HL-60/S4 (cell line): Measurements from ENCODE around the gene CCDC187.

ENCODE experiments used
- in situ Hi-C: fragments of 300-500 bp; cut with MboI; formaldehyde crosslinking; loops from 2 replicates; pipeline ENCODE4 v1.14.3; 2022; ENCODE audit warnings: low sequenced_read_pairs

Gene CCDC187

GRCh38 chr9:136232969-136233368, 70.9 kb downstream of the CCDC187 start:
- in situ Hi-C loops, result no loop called here

GRCh38 chr9:136231478-136232297, 72.2 kb downstream of the CCDC187 start:
- in situ Hi-C loops, result no loop called here

DNA sequence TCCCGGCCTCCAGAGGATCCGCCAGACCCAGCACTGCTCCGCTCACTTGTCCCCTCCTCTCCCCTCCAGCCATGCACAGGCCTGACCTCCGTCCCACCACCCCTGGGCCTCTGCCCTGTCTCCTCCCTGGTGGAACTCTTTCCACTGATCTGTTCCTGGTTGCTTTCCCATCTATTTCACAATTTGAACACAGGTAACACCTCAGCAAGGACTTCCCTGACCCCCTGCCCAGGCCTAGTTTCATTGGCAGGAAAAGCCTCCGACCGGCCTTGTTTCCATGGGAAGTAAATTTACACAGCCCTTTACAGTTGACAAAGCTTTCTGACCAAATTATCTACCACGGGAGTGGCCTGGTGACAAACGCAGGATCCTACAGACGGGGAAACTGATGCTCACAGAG, 73.1 kb downstream of the CCDC187 start:
- in situ Hi-C loops, result no loop called here

- in situ Hi-C loops, result no loop called here
Observed at GRCh38 chr9:136230365-136230764, 73.5 kb downstream of the CCDC187 start.

DNA sequence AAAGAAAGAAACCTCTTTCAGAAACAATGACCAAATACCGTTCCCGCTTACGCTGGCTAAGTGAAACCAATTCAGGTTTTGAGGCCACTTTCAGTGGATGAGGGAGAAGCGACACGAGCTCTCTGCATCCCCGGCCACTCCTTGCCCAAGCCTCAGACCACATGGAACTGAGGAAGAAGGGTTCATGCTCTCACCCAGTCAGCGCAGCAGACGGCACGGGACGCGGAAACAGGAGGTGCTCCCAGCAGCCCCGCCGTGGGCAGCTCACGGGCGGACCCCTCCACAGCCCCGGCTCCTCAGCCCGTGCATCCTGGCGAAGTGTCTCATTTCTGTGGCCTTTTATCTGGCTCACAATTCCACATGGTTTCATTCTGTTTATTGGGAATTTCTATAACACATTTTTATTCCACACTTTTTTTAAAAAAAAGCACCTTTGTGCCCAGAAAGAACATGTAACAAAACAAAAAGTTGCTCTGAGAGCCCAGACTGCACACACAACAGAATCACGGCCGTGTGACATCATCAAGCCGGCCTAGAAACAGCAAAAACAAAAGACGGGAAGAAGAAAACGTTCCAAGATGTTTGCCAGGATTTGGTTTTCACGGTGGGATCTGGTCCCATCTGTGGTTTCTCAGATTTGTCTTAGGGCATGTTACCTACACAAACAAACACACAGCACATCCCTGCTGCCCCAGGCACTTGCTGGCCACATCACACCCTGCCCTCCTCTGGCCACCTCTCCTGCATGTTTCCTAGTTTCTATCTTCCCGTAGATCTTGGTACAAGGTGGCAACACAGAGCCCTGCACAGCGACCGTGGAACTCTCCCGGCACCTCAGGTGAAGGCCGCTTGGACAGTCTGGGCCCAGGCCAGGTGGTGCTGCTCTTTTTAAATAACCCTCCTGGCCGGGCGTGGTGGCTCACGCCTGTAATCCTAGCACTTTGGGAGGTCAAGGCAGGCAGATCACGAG, 74.5 kb downstream of the CCDC187 start:
- in situ Hi-C loops, result no loop called here

- in situ Hi-C loops, result no loop called here
Observed at GRCh38 chr9:136228107-136228875, 75.6 kb downstream of the CCDC187 start.

GRCh38 chr9:136226680-136227407, 77.0 kb downstream of the CCDC187 start:
- in situ Hi-C loops, result no loop called here

GRCh38 chr9:136225748-136226679, 77.9 kb downstream of the CCDC187 start:
- in situ Hi-C loops, result no loop called here

- in situ Hi-C loops, result no loop called here
Observed at GRCh38 chr9:136225366-136225747, 78.5 kb downstream of the CCDC187 start.

DNA sequence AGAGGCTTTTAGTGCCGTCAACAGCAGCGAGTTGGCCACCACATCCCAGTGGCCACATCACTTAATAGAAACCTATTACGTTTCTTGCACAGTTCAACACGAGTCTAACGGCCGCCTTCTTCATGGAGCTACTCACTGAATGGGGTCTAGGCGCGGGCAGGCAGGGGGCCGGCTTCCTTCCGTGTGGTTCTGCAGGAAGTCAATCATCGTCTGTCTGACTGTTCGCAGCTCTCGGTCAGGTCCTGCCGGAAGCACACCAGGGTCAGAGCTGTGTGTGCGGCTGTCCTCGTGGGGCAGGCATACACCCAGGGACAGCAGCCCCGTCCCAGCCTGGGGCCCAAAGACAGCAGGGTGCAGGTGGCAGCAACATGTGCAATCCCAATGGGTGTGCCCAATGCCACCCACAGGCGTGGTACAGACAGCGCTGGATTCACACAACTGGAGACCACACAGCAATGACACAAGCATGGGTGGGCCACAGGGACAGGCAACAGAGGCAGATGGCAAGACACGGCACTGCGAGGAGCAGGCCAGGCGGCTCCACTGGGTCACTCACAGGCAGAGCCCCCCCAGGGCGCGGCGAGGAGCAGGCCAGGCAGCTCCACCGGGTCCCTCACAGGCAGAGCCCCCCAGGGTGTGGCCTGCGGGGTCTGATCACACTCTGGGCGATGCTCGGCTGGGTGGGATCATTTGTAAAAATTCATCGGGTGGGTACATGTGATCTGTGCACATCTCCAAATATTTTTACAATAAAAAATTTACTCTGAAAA, 79.8 kb downstream of the CCDC187 start:
- in situ Hi-C loops, result no loop called here

GRCh38 chr9:136222906-136223285, 81.0 kb downstream of the CCDC187 start:
- in situ Hi-C loops, result no loop called here

GRCh38 chr9:136222166-136222905, 81.6 kb downstream of the CCDC187 start:
- in situ Hi-C loops, result no loop called here

DNA sequence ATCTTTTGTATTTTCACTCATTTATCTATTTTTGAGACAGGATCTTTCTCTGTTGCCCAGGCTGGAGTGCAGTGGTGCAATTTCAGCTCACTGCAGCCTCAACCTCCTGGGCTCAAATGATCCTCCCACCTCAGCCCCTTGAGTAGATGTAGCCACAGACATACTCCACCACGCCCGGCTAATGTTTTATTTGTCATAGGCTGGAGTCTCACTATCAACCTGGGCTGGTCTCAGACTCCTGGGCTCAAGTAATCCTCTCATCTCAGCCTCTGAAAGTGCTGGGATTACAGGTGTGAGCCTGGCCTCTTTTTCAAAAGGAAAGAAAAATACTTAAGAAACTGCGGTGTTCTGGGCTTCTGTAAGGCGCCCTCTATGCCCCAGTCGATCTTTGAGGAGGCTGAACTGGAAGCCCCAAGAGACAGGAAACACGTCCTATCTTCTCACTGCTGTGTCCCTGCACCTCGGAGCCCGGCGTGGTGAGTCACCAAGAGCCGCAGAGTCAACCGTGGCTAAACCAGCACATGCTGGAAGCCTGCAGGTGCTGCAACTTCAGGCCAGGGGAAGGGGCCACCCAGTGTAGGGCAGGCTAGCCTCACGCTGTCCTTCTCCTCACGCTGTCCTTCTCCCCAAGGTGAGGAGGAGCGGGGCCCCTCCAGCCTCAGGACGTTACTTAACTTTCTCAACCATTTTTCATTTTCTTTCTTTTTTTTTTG, 83.7 kb downstream of the CCDC187 start:
- in situ Hi-C loops, result no loop called here

DNA sequence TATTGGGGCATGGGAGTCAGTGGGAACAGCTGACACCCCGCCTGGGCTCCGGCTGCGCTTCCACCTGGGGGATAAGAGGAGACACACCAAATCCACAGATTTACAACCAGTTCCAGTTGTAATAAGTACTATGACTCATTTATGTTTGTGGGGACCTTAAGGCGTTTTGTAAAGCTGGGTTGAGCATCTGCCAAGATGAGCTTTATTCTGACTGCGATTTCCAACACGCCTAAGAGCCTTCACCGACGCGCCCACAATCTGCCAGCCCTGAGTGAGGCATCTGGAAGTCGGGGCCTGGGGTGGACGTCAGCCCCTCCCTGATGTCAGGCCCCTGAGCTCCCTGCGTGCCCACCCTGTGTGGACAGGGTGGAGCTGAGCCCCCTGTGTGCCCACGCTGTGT, 84.6 kb downstream of the CCDC187 start:
- in situ Hi-C loops, result no loop called here

GRCh38 chr9:136218673-136219072, 85.2 kb downstream of the CCDC187 start:
- in situ Hi-C loops, result no loop called here

DNA sequence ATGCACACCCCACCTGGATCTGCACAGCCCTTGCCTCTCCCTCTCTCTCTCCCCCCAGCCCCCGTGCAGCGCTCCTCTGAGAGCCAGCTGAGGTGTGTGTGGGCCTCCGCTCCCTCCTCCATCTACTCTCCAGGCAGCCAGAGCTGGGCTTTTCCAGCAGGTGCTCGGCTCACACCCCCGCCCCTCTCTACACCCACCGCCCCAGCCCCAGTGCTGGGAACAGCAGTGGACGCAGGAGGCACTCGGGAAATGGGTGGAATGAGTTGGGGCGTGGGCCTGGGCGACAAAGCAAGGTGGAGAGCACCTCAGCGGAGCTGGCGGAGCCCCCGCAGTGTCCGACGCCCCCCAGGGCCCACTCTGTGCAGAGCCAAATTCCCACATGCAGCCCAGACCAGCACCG, 85.6 kb downstream of the CCDC187 start:
- in situ Hi-C loops, result no loop called here

DNA sequence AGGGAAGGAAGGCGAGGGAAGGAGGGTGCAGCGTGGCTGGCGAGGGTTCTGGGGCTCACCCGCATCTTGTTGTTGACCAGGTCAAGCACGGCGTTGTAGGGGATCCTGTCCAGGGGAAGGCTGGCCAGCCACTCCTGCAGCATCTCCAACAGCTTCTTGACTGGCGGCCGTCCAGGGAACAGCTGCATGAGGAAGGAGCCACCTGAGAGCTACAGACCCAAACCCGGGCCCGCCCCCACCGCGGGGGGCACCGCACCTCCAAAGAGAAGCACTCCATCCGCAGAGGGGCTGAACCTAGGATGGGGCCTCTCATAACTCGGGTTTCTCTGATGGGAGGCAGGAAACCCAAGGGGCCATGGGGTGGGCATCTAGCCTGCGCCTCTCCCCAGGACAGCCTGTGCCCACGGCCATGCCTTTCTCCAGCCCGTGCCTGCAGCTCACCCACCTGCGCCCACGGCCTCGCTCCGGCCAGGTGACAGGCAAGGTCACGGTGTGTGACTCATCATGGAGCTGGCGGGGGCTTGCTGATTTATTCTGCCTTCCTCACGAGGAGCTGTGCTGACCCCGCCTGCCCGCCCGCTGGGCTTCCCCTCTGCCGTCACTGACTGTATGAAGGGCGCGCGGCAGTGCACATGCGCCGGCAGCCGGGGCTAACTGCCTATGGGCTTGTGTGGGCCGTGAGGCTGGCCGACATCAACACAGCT, 87.2 kb downstream of the CCDC187 start:
- in situ Hi-C loops, result no loop called here
